ENCODE measurements around the gene IGF1R. TPM values are rescaled to one million over a fixed set of nuclear protein-coding genes. Genes with fewer than 3 reads are reported as not detected.

IGF1R gene
- total RNA-seq, 1 experiment from 2014 or later: 125 TPM

DNA sequence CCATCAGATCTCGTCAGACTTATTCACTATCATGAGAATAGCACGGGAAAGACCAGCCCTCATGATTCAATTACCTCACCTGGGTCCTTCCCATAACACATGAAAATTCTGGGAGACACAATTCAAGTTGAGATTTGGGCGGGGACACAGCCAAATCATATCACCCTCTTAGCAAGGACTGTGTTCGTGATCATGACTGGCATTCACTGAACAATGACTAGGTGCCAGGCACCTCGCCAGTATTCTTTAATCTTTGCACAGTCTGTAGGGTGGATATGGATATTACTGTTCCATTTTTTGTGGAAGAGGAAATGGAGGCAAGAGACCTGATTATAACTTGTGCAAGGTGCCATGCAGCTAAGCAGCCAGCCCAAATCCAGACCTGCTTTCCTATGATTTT, 77.5 kb downstream of the IGF1R start:
- DNase-seq (ENCODE audit: low spot score) (no peak), ATAC-seq (no peak)
- no peaks in the 10 kb centered on the region for H3K27me3 Mint-ChIP-seq (ENCODE audit: low read depth)
- TF ChIP-seq ELF4 (CRISPR knock-in tag; IDR thresholded peaks at IDR 0.05; ENCODE audit: low read depth) (no peak), ZBTB21 (CRISPR knock-in tag; IDR thresholded peaks at IDR 0.05; ENCODE audit: borderline replicate concordance) (no peak)
- H3K9me3 Mint-ChIP-seq: no peaks in the 10 kb centered on the region
- H3K36me3 Mint-ChIP-seq: peaks cover 7% of the 10 kb centered on the region; the same call in 1 of the 2 replicates
- peak overlapping the region; percentile 68 for H3K27ac Mint-ChIP-seq
- H3K4me1 Mint-ChIP-seq: peaks cover 78% of the 10 kb centered on the region
- no peak overlapping the region for H3K4me3 Mint-ChIP-seq
- POLR2A ChIA-PET: no interaction called here
- CTCF ChIA-PET: no interaction called here

DNA sequence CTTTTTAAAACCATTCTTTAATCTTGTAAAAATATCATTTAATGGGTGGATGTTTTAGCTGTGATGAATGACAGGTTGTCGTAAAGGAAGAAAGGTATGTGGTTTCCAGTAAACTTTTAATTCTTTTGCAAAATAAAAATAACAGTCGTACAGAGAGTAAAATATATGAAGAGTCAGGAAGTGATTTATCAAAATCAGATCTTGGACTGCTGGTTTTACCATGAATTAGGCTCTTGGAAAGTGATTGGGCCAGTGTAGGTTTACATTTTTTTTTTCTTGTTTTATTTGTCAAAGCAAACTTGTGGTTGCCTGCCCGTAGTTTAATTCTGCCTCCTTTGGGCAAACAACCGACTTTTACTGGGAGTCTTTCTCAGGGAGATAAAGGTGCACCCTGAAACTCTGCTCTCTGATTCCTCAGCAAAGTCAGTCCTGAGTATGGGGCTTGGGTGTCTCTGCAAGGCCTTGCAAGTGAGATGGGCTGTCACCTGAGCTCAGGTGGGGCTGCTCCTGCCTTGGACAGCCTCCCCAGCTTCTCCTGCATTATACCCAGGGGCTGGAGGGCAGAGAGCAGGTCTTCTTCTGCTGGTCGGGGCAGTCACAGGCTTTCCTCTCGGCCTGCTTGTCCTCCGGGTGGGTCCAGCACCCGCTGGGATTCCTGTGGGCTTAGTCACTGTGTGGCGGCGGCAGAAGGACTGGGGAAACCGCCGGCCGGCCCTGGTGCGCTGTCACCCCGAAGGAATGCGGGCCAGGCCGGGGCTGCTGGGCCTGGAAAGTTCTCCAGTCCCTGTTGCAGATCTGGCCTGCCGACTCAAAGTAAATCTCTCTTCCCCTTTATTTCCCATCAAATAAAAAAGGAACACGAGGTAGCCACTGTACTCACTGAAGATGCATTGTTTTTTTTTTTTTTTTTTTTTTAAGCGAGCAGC, 79.0 kb downstream of the IGF1R start:
- Mint-ChIP-seq H3K27me3 (ENCODE audit: low read depth) (no peaks in the 10 kb centered on the region), H3K36me3 (peaks cover 4% of the 10 kb centered on the region; the same call in 1 of the 2 replicates), H3K9me3 (no peaks in the 10 kb centered on the region), H3K4me3 (peak overlapping the region; percentile 1; the same call in 1 of the 2 replicates), H3K27ac (peak overlapping the region; percentile 94), H3K4me1 (peaks cover 63% of the 10 kb centered on the region)
- ChIA-PET CTCF (interaction anchor here (0.6 to 0.9 kb wide), 5 partner anchors 9 to 69 kb away, joined by 3 to 6 read pairs (median 4); no protein-coding TSS in a partner anchor), POLR2A (interaction anchor here (0.6 kb wide), 2 partner anchors 12 to 50 kb away, joined by 3 to 6 read pairs; no protein-coding TSS in a partner anchor)
- DNase-seq (ENCODE audit: low spot score): peak; percentile 76
- peak; percentile 83 for ATAC-seq
- TF ChIP-seq, protein P1, sequence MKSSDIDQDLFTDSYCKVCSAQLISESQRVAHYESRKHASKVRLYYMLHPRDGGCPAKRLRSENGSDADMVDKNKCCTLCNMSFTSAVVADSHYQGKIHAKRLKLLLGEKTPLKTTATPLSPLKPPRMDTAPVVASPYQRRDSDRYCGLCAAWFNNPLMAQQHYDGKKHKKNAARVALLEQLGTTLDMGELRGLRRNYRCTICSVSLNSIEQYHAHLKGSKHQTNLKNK (CRISPR knock-in tag; IDR thresholded peaks at IDR 0.05): no peak
- TF ChIP-seq ZNF423 (CRISPR knock-in tag; IDR thresholded peaks at IDR 0.05) (peak; percentile 64), MXD4 (CRISPR knock-in tag; IDR thresholded peaks at IDR 0.05; ENCODE audit: borderline replicate concordance) (no peak)

DNA sequence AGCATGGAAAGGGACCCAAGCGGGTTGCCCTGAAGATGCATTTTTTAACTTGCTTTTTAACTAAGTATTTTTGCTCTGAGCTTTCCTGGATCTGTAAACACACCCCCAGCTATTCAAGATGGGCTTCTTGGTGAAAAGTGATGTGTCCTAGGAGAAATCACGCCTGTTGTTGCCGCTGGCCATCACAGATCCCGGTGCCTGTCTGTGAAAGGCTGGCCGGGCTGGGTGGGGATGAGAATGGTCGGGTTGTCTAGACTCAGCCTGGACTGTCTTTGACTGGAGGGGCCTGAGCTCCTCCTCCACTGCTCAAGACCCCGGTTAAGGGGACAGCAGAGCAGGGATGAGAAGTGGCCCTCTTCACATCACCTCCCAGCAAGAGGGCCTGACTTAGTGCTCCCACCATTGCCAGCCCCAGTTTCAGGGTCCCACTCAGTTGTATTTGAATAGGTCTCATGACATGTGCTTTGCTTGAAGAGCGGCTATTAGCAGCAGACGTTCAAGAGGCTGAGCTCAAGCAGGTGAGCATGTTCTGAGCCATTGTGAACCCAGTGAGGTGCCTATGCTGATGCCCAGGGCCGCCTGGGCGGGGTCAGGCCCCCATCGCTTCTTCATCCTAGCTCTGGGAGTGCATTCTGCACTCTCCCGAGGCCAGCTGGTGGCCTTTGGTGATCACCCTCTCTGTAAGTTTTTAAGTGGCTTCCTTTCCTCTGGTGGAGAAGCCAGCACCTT, 79.9 kb downstream of the IGF1R start:
- Mint-ChIP-seq H3K4me3 (no peak overlapping the region), H3K27me3 (ENCODE audit: low read depth) (no peaks in the 10 kb centered on the region), H3K4me1 (peaks cover 58% of the 10 kb centered on the region), H3K36me3 (peaks cover 4% of the 10 kb centered on the region; the same call in 1 of the 2 replicates), H3K9me3 (no peaks in the 10 kb centered on the region), H3K27ac (peak overlapping the region; percentile 86)
- TF ChIP-seq, protein P2, sequence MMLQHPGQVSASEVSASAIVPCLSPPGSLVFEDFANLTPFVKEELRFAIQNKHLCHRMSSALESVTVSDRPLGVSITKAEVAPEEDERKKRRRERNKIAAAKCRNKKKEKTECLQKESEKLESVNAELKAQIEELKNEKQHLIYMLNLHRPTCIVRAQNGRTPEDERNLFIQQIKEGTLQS (CRISPR knock-in tag; conservative IDR thresholded peaks at IDR 0.05): no peak
- TF ChIP-seq NFATC4 (CRISPR knock-in tag; IDR thresholded peaks at IDR 0.05): no peak
- TF ChIP-seq, protein P3, sequence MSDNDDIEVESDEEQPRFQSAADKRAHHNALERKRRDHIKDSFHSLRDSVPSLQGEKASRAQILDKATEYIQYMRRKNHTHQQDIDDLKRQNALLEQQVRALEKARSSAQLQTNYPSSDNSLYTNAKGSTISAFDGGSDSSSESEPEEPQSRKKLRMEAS (CRISPR knock-in tag; IDR thresholded peaks at IDR 0.05): no peak
- TF ChIP-seq, protein P4, sequence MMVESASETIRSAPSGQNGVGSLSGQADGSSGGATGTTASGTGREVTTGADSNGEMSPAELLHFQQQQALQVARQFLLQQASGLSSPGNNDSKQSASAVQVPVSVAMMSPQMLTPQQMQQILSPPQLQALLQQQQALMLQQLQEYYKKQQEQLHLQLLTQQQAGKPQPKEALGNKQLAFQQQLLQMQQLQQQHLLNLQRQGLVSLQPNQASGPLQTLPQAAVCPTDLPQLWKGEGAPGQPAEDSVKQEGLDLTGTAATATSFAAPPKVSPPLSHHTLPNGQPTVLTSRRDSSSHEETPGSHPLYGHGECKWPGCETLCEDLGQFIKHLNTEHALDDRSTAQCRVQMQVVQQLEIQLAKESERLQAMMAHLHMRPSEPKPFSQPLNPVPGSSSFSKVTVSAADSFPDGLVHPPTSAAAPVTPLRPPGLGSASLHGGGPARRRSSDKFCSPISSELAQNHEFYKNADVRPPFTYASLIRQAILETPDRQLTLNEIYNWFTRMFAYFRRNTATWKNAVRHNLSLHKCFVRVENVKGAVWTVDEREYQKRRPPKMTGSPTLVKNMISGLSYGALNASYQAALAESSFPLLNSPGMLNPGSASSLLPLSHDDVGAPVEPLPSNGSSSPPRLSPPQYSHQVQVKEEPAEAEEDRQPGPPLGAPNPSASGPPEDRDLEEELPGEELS (CRISPR knock-in tag; IDR thresholded peaks at IDR 0.05): no peak
- TF ChIP-seq, protein P5, sequence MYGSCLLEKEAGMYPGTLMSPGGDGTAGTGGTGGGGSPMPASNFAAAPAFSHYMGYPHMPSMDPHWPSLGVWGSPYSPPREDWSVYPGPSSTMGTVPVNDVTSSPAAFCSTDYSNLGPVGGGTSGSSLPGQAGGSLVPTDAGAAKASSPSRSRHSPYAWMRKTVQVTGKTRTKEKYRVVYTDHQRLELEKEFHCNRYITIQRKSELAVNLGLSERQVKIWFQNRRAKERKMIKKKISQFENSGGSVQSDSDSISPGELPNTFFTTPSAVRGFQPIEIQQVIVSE (CRISPR knock-in tag; IDR thresholded peaks at IDR 0.05; ENCODE audit: borderline replicate concordance): no peak
- ChIA-PET CTCF (interaction anchor here (0.6 to 0.9 kb wide), 5 partner anchors 10 to 68 kb away, joined by 3 to 6 read pairs (median 4); no protein-coding TSS in a partner anchor), POLR2A (interaction anchor here (0.6 kb wide), 2 partner anchors 11 to 49 kb away, joined by 3 to 6 read pairs; no protein-coding TSS in a partner anchor)
- ATAC-seq (no peak), DNase-seq (ENCODE audit: low spot score) (no peak)

DNA sequence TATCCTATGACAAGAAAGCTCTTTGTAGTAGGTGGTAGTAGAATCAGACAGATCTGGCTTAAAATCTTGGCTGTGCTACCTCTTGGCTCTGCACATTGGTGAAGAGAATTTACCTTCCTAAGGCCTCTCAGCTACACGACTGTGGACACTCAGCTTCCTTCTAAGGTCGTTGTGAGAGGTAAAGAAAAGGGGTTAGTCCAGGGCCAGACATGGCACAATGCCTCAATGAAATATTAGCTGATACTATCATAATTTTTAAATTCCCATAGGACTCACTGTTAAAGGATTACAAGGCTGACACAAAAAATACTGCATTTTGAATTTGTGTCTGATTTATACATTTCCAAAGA, 80.4 kb downstream of the IGF1R start:
- DNase-seq (ENCODE audit: low spot score) (no peak), ATAC-seq (no peak)
- TF ChIP-seq CBFB (CRISPR knock-in tag; IDR thresholded peaks at IDR 0.05; ENCODE audit: low read depth): no peak
- TF ChIP-seq, protein P1 (CRISPR knock-in tag; IDR thresholded peaks at IDR 0.05): no peak
- TF ChIP-seq, protein P6, sequence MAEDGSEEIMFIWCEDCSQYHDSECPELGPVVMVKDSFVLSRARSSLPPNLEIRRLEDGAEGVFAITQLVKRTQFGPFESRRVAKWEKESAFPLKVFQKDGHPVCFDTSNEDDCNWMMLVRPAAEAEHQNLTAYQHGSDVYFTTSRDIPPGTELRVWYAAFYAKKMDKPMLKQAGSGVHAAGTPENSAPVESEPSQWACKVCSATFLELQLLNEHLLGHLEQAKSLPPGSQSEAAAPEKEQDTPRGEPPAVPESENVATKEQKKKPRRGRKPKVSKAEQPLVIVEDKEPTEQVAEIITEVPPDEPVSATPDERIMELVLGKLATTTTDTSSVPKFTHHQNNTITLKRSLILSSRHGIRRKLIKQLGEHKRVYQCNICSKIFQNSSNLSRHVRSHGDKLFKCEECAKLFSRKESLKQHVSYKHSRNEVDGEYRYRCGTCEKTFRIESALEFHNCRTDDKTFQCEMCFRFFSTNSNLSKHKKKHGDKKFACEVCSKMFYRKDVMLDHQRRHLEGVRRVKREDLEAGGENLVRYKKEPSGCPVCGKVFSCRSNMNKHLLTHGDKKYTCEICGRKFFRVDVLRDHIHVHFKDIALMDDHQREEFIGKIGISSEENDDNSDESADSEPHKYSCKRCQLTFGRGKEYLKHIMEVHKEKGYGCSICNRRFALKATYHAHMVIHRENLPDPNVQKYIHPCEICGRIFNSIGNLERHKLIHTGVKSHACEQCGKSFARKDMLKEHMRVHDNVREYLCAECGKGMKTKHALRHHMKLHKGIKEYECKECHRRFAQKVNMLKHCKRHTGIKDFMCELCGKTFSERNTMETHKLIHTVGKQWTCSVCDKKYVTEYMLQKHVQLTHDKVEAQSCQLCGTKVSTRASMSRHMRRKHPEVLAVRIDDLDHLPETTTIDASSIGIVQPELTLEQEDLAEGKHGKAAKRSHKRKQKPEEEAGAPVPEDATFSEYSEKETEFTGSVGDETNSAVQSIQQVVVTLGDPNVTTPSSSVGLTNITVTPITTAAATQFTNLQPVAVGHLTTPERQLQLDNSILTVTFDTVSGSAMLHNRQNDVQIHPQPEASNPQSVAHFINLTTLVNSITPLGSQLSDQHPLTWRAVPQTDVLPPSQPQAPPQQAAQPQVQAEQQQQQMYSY (CRISPR knock-in tag; IDR thresholded peaks at IDR 0.05): no peak
- no peak overlapping the region for H3K4me3 Mint-ChIP-seq
- ChIA-PET POLR2A (no interaction called here), CTCF (no interaction called here)
- H3K4me1 Mint-ChIP-seq: peaks cover 58% of the 10 kb centered on the region
- no peaks in the 10 kb centered on the region for H3K9me3 Mint-ChIP-seq
- H3K27ac Mint-ChIP-seq: peak overlapping the region; percentile 77
- H3K27me3 Mint-ChIP-seq (ENCODE audit: low read depth): no peaks in the 10 kb centered on the region
- peaks cover 4% of the 10 kb centered on the region; the same call in 1 of the 2 replicates for H3K36me3 Mint-ChIP-seq

Measured in WTC11 (cell line).